ENCODE results near the gene WNT5A. TPM values are rescaled to one million over a fixed set of nuclear protein-coding genes. Genes with fewer than 3 reads are reported as not detected.

Gene WNT5A
- total RNA-seq, result 10 to 100 TPM in 2 of 4 donors, 1 to 10 TPM in 2; 3.1 to 46.3 (median 11.3) TPM

GRCh38 chr3:55486857-55487380, at the start of gene WNT5A:
Gene WNT5A, minus strand, starts transcription at chr3:55487306. Its CDS starts 321 bp downstream, at chr3:55486985.
- Histone ChIP-seq H3K27me3 (peaks cover 47% of the 10 kb centered on the region), H3K36me3 (no peaks in the 10 kb centered on the region), H3K4me3 (peak within 1 kb of the TSS; percentile 49 to 91), H3K27ac (peak within 1 kb of the TSS; percentile 1 to 91 (median 83)), H3K4me1 (peaks cover 0 to 71% (median 0%) of the 10 kb centered on the region in 3 donors), H3K9me3 (no peaks in the 10 kb centered on the region)
- ATAC-seq, result peak; percentile 2
- WGBS, 2 donors (ENCODE audit: low coverage in 1 of 2), result 0% methylated on average over 12 to 25 of the region's 52 CpGs
- no peak for TF ChIP-seq EP300 (IDR thresholded peaks at IDR 0.05)
- no peak for TF ChIP-seq POLR2AphosphoS5 (IDR thresholded peaks at IDR 0.05)
- TF ChIP-seq POLR2A (IDR thresholded peaks at IDR 0.05), result no peak
- TF ChIP-seq CTCF (IDR thresholded peaks at IDR 0.05), result no peak

DNA sequence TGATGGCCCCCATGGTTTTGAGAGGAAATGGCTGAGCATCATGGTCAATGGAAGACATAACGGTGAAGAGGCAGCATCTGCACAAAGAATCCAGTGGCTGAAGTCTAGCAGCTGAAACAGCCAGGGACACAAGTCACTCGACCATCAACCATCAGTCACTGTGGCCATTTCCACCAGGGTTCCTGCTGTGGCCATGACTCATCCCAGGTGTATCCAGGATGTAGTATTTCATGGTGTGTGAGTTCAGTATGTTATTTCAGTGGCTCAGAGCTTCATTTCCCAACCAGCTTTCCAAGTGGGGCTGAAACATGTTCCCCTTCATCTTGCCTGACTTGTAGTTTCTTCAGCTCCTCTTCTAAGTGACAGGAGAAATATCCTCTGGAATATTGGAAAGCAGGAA, 47.8 kb upstream of the WNT5A start:
- Histone ChIP-seq H3K27me3 (no peaks in the 10 kb centered on the region), H3K4me1 (no peaks in the 10 kb centered on the region), H3K27ac (no peak overlapping the region), H3K36me3 (no peaks in the 10 kb centered on the region), H3K9me3 (no peaks in the 10 kb centered on the region), H3K4me3 (no peak overlapping the region)
- 84 to 100% methylated on average over 1 to 2 of the region's 2 CpGs for WGBS, 2 donors (ENCODE audit: low coverage in 1 of 2)
- no peak for ATAC-seq
- TF ChIP-seq POLR2AphosphoS5 (IDR thresholded peaks at IDR 0.05) (no peak), POLR2A (IDR thresholded peaks at IDR 0.05) (no peak), EP300 (IDR thresholded peaks at IDR 0.05) (no peak), CTCF (IDR thresholded peaks at IDR 0.05) (no peak)

- Histone ChIP-seq H3K4me3 (no peak overlapping the region), H3K4me1 (no peaks in the 10 kb centered on the region), H3K27ac (no peak overlapping the region), H3K36me3 (no peaks in the 10 kb centered on the region), H3K9me3 (no peaks in the 10 kb centered on the region), H3K27me3 (no peaks in the 10 kb centered on the region)
- TF ChIP-seq CTCF (IDR thresholded peaks at IDR 0.05) (no peak), EP300 (IDR thresholded peaks at IDR 0.05) (no peak), POLR2AphosphoS5 (IDR thresholded peaks at IDR 0.05) (no peak), POLR2A (IDR thresholded peaks at IDR 0.05) (no peak)
- no peak for ATAC-seq
- 95 to 100% methylated on average over 1 to 3 of the region's 3 CpGs for WGBS, 2 donors (ENCODE audit: low coverage in 1 of 2)
Observed at GRCh38 chr3:55532806-55533205, 45.7 kb upstream of the WNT5A start.

DNA sequence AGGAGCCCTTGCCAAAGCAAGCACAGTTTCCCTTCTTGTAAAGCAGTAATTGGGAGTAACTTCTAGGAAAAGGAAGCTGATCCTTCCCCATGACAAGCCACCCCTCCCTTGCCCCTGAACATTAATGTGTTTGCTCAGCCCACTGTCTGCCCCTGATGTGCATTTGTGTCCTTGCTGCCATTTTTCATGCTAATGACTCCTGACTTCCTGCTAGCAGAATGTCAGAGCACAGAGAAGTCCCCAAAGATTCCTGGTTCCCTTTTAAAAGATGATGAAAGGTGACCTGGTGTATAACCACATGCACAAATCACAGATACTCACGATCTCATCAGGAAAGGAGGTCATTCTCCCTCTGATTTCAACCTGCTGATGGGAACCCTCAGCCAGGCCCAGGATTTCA, 44.2 kb upstream of the WNT5A start:
- ATAC-seq, result no peak
- Histone ChIP-seq H3K4me3 (no peak overlapping the region), H3K4me1 (no peaks in the 10 kb centered on the region), H3K9me3 (no peaks in the 10 kb centered on the region), H3K27ac (no peak overlapping the region), H3K36me3 (no peaks in the 10 kb centered on the region), H3K27me3 (no peaks in the 10 kb centered on the region)
- WGBS, 2 donors (ENCODE audit: low coverage in 1 of 2), result 83% methylated on average over 1 of the region's 1 CpG; no CpG with 5 or more reads in 1 of the 2 donors
- TF ChIP-seq CTCF (IDR thresholded peaks at IDR 0.05), result no peak

GRCh38 chr3:55527361-55527760, 40.3 kb upstream of the WNT5A start:
- Histone ChIP-seq H3K27ac (no peak overlapping the region), H3K9me3 (no peaks in the 10 kb centered on the region), H3K4me1 (peaks cover 0 to 3% (median 0%) of the 10 kb centered on the region in 3 donors), H3K27me3 (no peaks in the 10 kb centered on the region), H3K36me3 (no peaks in the 10 kb centered on the region), H3K4me3 (no peak overlapping the region)
- no peak for TF ChIP-seq POLR2AphosphoS5 (IDR thresholded peaks at IDR 0.05)
- TF ChIP-seq EP300 (IDR thresholded peaks at IDR 0.05), result no peak
- no peak for TF ChIP-seq POLR2A (IDR thresholded peaks at IDR 0.05)
- TF ChIP-seq CTCF (IDR thresholded peaks at IDR 0.05), result no peak
- no peak for ATAC-seq
- 93 to 96% methylated on average over 4 of the region's 4 CpGs for WGBS, 2 donors (ENCODE audit: low coverage in 1 of 2)
